Measurements from ENCODE around the gene EIF3K. TPM values are rescaled to one million over a fixed set of nuclear protein-coding genes. Genes with fewer than 3 reads are reported as not detected.
A peak's percentile ranks its signal among the peaks of the same experiment; 100 is the strongest.

The EIF3K gene
- total and polyA plus RNA-seq, 10 of the 15 experiments (the other 5 are each of a cell fraction or from before 2014, with no cell fraction given) = 330 to 927 (median 436) TPM

DNA sequence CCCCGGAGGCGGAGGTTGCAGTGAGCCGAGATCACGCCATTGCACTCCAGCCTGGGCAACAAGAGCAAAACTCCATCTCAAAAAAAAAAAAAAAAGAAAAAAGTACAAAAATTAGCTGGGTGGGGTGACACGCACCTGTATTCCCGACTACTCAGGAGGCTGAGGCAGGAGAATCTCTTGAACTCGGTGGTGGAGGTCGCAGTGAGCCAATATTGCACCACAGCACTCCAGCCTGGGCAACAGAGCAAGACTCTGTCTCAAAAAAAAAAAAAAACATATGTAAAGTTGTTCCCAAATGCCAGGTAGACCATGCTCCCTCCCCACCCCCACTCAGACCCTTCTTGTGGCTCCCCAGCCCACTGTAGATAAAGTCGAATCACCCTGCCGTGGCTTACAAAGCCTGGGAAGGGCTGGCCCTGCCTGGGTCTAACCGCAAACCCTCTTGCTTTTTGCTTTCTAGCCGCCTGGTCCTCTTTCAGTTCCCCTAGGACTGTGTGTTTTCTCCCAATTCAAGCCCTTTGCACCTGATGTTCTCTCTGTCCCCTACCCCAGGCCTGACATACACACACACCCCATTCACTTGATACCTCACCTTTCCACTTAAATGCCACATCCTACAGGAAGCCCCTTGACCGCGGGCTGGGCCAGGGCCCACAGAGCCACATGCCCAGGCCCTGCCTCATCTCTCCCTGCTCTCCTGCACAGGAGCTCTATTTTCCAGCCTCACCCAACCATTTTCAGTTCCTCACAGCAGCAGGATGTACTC, 35.6 kb upstream of the EIF3K start (continued):
- no peak for TF ChIP-seq BRCA1 (IDR thresholded peaks at IDR 0.05; ENCODE audit: low read depth, low read length)
- TF ChIP-seq ETV6 (conservative IDR thresholded peaks at IDR 0.05 in 1 of 2, IDR thresholded peaks at IDR 0.05 in 1 of 2; ENCODE audit: borderline replicate concordance in 1 of 2, low read depth in 1 of 2) = no peak
- TF ChIP-seq EZH2 (IDR thresholded peaks at IDR 0.05; ENCODE audit: borderline replicate concordance, control insufficient read depth, low read depth, low read length) = no peak
- TF ChIP-seq RB1 (IDR thresholded peaks at IDR 0.05; ENCODE audit: borderline replicate concordance) = no peak
- TF ChIP-seq NFYB (IDR thresholded peaks at IDR 0.05; ENCODE audit: insufficient read depth, low read depth, low read length) = no peak

DNA sequence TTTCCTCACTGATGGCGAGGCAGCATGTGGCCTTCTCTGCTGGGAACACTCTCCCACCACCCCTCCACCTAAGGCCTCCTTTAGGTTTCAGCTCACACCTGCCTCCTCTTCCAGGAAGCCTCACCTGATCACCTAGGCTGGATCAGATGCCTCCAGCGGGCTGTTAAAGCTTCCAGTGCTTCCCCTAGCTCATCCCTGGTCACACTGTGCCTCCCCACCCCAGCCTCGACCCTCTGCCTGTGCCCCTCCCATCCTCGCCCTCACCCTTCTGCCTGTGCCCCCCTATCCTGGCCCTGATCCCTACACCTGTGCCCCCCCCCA, 35.0 kb upstream of the EIF3K start:
- CTCF ChIA-PET = interaction anchor here (0.7 to 1.6 kb wide), 5 partner anchors 27 to 51 kb away, joined by 3 to 7 read pairs (median 4); partner anchors contain the start of genes EIF3K and MAP4K1
- peak; percentile 49 for FAIRE-seq
- WGBS (ENCODE audit: insufficient coverage, insufficient replicate concordance, low lambda C conversion rate, missing lambda C conversion rate) = 34% methylated on average over 4 of the region's 4 CpGs
- RAD21 ChIA-PET (ENCODE audit: unreplicated experiment) = interaction anchor here (1.0 to 3.9 kb wide), 5 partner anchors 27 to 181 kb away, joined by 4 to 22 read pairs (median 6); partner anchors contain the start of genes EIF3K, FAM98C and MAP4K1
- POLR2A ChIA-PET = interaction anchor here (0.6 to 2.3 kb wide), 3 partner anchors 15 to 34 kb away, joined by 3 to 5 read pairs (median 3); partner anchors contain the start of gene MAP4K1
- DNase-seq (ENCODE audit: low read depth, low spot score) = no peak
- no peak overlapping the region for H2AFZ ChIP-seq (ENCODE audit: control insufficient read depth, low read depth, low read length)
- in situ Hi-C loops (cut with MboI) (no loop called here), intact Hi-C loops (cut with micrococcal nuclease; ENCODE audit: unreplicated experiment) (loop anchor here (1.0 kb wide), 2 partner anchors 25 to 40 kb away; no protein-coding TSS in a partner anchor)
- peak overlapping the region; percentile 82 for H3K4me2 ChIP-seq (ENCODE audit: control insufficient read depth, insufficient read depth)
- H3K9me3 ChIP-seq (replicated peaks; ENCODE audit: control insufficient read depth, insufficient read depth, low read length) = no peaks in the 10 kb centered on the region
- peak overlapping the region; percentile 52 for H3K27ac ChIP-seq (ENCODE audit: control insufficient read depth, insufficient read depth)
- no TSS peak for BruUV-seq (replicated peaks)
- H3K4me3 ChIP-seq = no peak overlapping the region
- H3K4me1 ChIP-seq (ENCODE audit: control insufficient read depth, insufficient read depth, low read length) = peaks cover 18% of the 10 kb centered on the region
- peaks cover 2 to 4% of the 10 kb centered on the region in 2 experiments; a peak in 3 of 4 replicates for H3K36me3 ChIP-seq (ENCODE audit: control insufficient read depth in 2 of 2, insufficient read depth in 2 of 2, low read length in 1 of 2)
- SMC1A ChIA-PET (ENCODE audit: uncharacterized antibody, unreplicated experiment) = interaction anchor here (0.8 to 2.0 kb wide), 5 partner anchors 12 to 319 kb away, joined by 3 to 6 read pairs (median 4); partner anchors contain the start of gene EIF3K
- no peaks in the 10 kb centered on the region for H3K79me2 ChIP-seq (ENCODE audit: control insufficient read depth, insufficient read depth, low read length)
- no peak overlapping the region; the same call in 1 of the 2 replicates for H3K9ac ChIP-seq (ENCODE audit: control insufficient read depth, insufficient read depth, low read length)
- H4K20me1 ChIP-seq (ENCODE audit: control insufficient read depth, insufficient read depth) = no peaks in the 10 kb centered on the region
- no peaks in the 10 kb centered on the region for H3K27me3 ChIP-seq (replicated peaks in 1 of 2; ENCODE audit: control insufficient read depth in 2 of 2, insufficient read depth in 2 of 2, low read length in 1 of 2)
- ATAC-seq = no peak
- TF ChIP-seq, protein P1, sequence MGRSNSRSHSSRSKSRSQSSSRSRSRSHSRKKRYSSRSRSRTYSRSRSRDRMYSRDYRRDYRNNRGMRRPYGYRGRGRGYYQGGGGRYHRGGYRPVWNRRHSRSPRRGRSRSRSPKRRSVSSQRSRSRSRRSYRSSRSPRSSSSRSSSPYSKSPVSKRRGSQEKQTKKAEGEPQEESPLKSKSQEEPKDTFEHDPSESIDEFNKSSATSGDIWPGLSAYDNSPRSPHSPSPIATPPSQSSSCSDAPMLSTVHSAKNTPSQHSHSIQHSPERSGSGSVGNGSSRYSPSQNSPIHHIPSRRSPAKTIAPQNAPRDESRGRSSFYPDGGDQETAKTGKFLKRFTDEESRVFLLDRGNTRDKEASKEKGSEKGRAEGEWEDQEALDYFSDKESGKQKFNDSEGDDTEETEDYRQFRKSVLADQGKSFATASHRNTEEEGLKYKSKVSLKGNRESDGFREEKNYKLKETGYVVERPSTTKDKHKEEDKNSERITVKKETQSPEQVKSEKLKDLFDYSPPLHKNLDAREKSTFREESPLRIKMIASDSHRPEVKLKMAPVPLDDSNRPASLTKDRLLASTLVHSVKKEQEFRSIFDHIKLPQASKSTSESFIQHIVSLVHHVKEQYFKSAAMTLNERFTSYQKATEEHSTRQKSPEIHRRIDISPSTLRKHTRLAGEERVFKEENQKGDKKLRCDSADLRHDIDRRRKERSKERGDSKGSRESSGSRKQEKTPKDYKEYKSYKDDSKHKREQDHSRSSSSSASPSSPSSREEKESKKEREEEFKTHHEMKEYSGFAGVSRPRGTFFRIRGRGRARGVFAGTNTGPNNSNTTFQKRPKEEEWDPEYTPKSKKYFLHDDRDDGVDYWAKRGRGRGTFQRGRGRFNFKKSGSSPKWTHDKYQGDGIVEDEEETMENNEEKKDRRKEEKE (IDR thresholded peaks at IDR 0.05) = no peak
- TF ChIP-seq, protein P2, sequence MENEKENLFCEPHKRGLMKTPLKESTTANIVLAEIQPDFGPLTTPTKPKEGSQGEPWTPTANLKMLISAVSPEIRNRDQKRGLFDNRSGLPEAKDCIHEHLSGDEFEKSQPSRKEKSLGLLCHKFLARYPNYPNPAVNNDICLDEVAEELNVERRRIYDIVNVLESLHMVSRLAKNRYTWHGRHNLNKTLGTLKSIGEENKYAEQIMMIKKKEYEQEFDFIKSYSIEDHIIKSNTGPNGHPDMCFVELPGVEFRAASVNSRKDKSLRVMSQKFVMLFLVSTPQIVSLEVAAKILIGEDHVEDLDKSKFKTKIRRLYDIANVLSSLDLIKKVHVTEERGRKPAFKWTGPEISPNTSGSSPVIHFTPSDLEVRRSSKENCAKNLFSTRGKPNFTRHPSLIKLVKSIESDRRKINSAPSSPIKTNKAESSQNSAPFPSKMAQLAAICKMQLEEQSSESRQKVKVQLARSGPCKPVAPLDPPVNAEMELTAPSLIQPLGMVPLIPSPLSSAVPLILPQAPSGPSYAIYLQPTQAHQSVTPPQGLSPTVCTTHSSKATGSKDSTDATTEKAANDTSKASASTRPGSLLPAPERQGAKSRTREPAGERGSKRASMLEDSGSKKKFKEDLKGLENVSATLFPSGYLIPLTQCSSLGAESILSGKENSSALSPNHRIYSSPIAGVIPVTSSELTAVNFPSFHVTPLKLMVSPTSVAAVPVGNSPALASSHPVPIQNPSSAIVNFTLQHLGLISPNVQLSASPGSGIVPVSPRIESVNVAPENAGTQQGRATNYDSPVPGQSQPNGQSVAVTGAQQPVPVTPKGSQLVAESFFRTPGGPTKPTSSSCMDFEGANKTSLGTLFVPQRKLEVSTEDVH (IDR thresholded peaks at IDR 0.05; ENCODE audit: low read depth, partially characterized antibody) = no peak
- TF ChIP-seq PML (IDR thresholded peaks at IDR 0.05; ENCODE audit: low read length) (no peak), CBX5 (IDR thresholded peaks at IDR 0.05; ENCODE audit: low read depth) (no peak), KDM1A (IDR thresholded peaks at IDR 0.05; ENCODE audit: borderline replicate concordance) (no peak), MYC (IDR thresholded peaks at IDR 0.05; ENCODE audit: insufficient read depth, insufficient read length, insufficient replicate concordance, low read length, severe bottlenecking) (no peak), RELA (IDR thresholded peaks at IDR 0.05; ENCODE audit: borderline replicate concordance, partially characterized antibody) (no peak), IKZF1 (conservative IDR thresholded peaks at IDR 0.05) (peak; percentile 82; the same call in 1 of the 2 replicates), TCF12 (IDR thresholded peaks at IDR 0.05; ENCODE audit: low read depth, low read length) (no peak), TARDBP (IDR thresholded peaks at IDR 0.05; ENCODE audit: borderline replicate concordance) (no peak), GABPA (IDR thresholded peaks at IDR 0.05; ENCODE audit: low read depth) (no peak)

Measured in GM12878 (cell line).